Measurements from ENCODE around the gene LASP1. TPM values are rescaled to one million over a fixed set of nuclear protein-coding genes. Genes with fewer than 3 reads are reported as not detected.

Gene LASP1
- total RNA-seq, 1 experiment from 2014 or later, result 479 TPM

- no peak overlapping the region for H3K4me3 Mint-ChIP-seq (ENCODE audit: low read depth, unreplicated experiment)
- no TSS peak for BruUV-seq (replicated peaks)
- intact Hi-C loops (cut with micrococcal nuclease; ENCODE audit: unreplicated experiment), result no loop called here
- CTCF ChIA-PET, result no interaction called here
- no peak overlapping the region for H3K27ac Mint-ChIP-seq (ENCODE audit: unreplicated experiment)
- H3K9me3 Mint-ChIP-seq (ENCODE audit: low read depth, unreplicated experiment), result no peaks in the 10 kb centered on the region
- TF ChIP-seq CTCF (IDR thresholded peaks at IDR 0.05; ENCODE audit: unreplicated experiment), result no peak
- no peaks in the 10 kb centered on the region for H3K27me3 Mint-ChIP-seq (ENCODE audit: unreplicated experiment)
- no peak for DNase-seq
- peaks cover 16% of the 10 kb centered on the region for H3K4me1 Mint-ChIP-seq (ENCODE audit: low read depth, unreplicated experiment)
- peaks cover 81% of the 10 kb centered on the region for H3K36me3 Mint-ChIP-seq (ENCODE audit: insufficient read depth, unreplicated experiment)
Observed at GRCh38 chr17:38892620-38893019, 22.8 kb downstream of the LASP1 start.

GRCh38 chr17:38893113-38893512, 23.3 kb downstream of the LASP1 start:
- CTCF ChIA-PET, result interaction anchor here (1.2 kb wide), 1 partner anchor 23 kb away, joined by 4 read pairs; the partner anchor contains the start of gene LASP1
- no peak for DNase-seq
- no peak for TF ChIP-seq CTCF (IDR thresholded peaks at IDR 0.05; ENCODE audit: unreplicated experiment)
- H3K27ac Mint-ChIP-seq (ENCODE audit: unreplicated experiment), result no peak overlapping the region
- H3K4me3 Mint-ChIP-seq (ENCODE audit: low read depth, unreplicated experiment), result no peak overlapping the region
- H3K4me1 Mint-ChIP-seq (ENCODE audit: low read depth, unreplicated experiment), result peaks cover 19% of the 10 kb centered on the region
- no peaks in the 10 kb centered on the region for H3K9me3 Mint-ChIP-seq (ENCODE audit: low read depth, unreplicated experiment)
- intact Hi-C loops (cut with micrococcal nuclease; ENCODE audit: unreplicated experiment), result no loop called here
- H3K27me3 Mint-ChIP-seq (ENCODE audit: unreplicated experiment), result no peaks in the 10 kb centered on the region
- H3K36me3 Mint-ChIP-seq (ENCODE audit: insufficient read depth, unreplicated experiment), result peaks cover 82% of the 10 kb centered on the region
- no TSS peak for BruUV-seq (replicated peaks)

DNA sequence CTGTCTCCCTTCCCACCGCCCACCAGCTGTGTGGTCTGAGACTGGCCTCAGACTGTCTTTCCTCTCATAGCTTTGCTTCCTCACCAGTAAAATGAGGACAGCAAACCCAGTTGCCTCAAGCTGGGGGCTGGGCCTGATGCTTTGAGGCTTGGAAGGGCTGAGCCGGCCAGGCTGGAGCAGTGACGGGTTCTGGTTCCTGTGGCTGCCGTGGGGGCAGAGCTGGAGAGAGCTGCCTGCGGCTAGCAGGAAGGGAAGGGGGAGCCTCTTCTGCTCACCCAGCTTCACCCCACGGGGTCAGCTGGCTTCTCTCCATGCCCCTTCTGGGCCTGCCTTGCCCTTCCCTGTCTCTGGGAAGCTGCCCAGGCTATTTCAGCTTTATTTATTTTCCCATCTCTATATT, 23.7 kb downstream of the LASP1 start:
- intact Hi-C loops (cut with micrococcal nuclease; ENCODE audit: unreplicated experiment), result no loop called here
- no TSS peak for BruUV-seq (replicated peaks)
- no peak overlapping the region for H3K4me3 Mint-ChIP-seq (ENCODE audit: low read depth, unreplicated experiment)
- H3K27me3 Mint-ChIP-seq (ENCODE audit: unreplicated experiment), result no peaks in the 10 kb centered on the region
- no peak for TF ChIP-seq CTCF (IDR thresholded peaks at IDR 0.05; ENCODE audit: unreplicated experiment)
- CTCF ChIA-PET, result interaction anchor here (0.5 to 1.2 kb wide), 2 partner anchors 24 to 867 kb away, joined by 4 read pairs; partner anchors contain the start of gene LASP1
- H3K9me3 Mint-ChIP-seq (ENCODE audit: low read depth, unreplicated experiment), result no peaks in the 10 kb centered on the region
- peaks cover 82% of the 10 kb centered on the region for H3K36me3 Mint-ChIP-seq (ENCODE audit: insufficient read depth, unreplicated experiment)
- peaks cover 24% of the 10 kb centered on the region for H3K4me1 Mint-ChIP-seq (ENCODE audit: low read depth, unreplicated experiment)
- no peak for DNase-seq
- no peak overlapping the region for H3K27ac Mint-ChIP-seq (ENCODE audit: unreplicated experiment)

DNA sequence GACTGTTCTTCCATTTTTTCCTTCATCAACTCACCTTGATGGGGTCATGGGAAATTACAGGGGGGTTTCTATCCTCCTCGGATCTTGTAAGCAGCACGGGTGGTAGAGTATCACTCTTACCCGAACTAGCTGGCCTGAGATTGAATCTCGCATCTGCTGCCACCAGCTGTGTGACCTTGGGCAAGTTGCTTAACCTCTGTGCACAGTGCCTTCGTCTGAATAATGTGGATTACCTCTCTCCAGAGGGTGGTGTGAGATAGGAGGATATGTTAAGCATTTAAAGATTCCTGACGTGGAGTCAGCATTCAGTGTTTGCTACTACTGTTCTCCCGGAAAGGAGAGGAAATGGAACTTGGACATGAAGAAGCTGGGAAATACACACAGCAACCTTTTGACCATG, 24.4 kb downstream of the LASP1 start:
- DNase-seq, result no peak
- CTCF ChIA-PET, result interaction anchor here (1.2 kb wide), 1 partner anchor 25 kb away, joined by 4 read pairs; the partner anchor contains the start of gene LASP1
- Mint-ChIP-seq H3K27me3 (ENCODE audit: unreplicated experiment) (no peaks in the 10 kb centered on the region), H3K27ac (ENCODE audit: unreplicated experiment) (no peak overlapping the region), H3K36me3 (ENCODE audit: insufficient read depth, unreplicated experiment) (peaks cover 82% of the 10 kb centered on the region), H3K9me3 (ENCODE audit: low read depth, unreplicated experiment) (no peaks in the 10 kb centered on the region), H3K4me3 (ENCODE audit: low read depth, unreplicated experiment) (no peak overlapping the region), H3K4me1 (ENCODE audit: low read depth, unreplicated experiment) (peaks cover 26% of the 10 kb centered on the region)
- intact Hi-C loops (cut with micrococcal nuclease; ENCODE audit: unreplicated experiment), result no loop called here
- no peak for TF ChIP-seq CTCF (IDR thresholded peaks at IDR 0.05; ENCODE audit: unreplicated experiment)
- BruUV-seq (replicated peaks), result no TSS peak

Measured in Calu3 (cell line).